DMS79 (cell line): ENCODE data around the gene NPFFR1.
"Not testable (repeated sequence)": the region's sequence is repeated elsewhere in the genome, so short reads cannot be mapped to it uniquely, and the experiment has no call there.

Experiments
- DNase-seq: peaks from one replicate; lab custom pipeline; 2025; lab: John Stamatoyannopoulos, UW

Gene NPFFR1

GRCh38 chr10:70222811-70223447 is 60.9 kb downstream of the NPFFR1 start:
- DNase-seq: not testable (repeated sequence)

DNA sequence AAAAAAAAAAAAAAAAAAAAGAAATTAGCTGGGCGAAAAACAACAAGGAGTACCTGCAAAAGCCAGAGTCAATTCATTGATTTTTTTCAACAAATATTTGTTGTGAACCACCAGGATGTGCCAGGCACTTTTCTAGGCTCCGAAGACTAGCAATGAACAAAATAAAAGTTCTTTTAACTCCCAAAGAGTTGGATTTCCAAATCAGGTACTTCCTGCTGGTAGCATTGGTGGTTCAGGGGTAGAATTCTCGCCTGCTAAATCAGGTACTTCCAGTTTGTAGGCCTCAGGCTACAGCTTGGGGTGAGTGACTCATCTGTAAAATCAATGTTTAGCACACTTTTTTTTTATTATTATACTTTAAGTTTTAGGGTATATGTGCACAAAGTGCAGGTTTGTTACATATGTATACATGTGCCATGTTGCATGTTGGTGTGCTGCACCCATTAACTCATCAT is 61.4 kb downstream of the NPFFR1 start:
- DNase-seq: no peak

- no peak for DNase-seq
Measured at GRCh38 chr10:70221030-70221429, 62.8 kb downstream of the NPFFR1 start.

DNA sequence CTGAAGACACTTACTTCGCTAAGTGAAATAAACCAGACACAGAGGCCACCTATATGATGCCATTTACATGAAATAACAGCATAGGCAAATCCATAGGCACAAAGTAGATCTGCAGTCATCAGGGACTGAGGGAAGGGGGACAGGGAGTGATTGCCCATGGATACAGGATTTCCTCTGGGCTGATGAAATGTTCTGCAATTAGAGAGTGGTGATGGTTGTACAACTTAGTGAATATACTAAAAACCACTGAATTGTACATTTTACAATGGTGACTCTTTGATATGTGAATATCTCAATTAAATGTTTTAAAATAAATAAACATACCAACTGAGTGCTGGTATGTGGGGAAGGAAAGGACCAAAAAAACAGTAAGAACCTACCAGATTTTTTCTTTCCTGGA is 70.9 kb downstream of the NPFFR1 start:
- DNase-seq: no peak

DNA sequence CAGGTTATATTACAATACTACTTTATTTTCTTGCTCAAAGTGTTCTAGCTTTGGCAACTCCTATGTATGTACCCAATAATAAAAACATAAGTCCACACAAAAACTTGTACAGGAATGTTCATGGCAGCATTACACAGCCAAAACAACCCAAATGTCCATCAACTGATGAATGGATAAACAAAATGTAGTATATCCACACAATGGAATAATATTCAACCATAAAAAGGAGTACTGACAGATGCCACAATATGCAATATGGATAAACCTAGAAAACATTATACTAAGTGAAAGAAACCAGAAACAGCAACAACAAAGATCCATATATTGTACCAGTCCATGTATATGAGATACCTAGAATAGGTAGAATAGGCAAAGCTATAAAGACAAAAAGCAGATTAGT is 71.5 kb downstream of the NPFFR1 start:
- DNase-seq: no peak

DNA sequence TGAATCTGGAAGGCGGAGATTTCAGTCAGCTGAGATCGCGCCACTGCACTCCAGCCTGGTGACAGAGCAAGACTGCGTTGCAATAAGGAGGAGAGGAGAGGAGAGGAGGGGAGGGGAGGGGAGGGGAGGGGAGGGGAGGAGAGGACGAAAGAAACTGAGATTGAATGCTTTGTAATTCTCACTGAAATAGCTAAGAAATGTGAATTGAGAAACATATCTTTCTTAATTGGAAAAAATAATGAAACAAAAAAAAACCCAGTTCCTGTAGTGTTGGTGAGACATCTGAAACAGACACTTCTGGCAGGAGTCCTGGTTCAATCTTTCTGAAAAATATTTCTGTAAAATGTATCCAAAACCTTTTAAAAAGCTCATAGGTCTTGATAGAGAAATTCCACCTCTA is 77.0 kb downstream of the NPFFR1 start:
- no peak for DNase-seq

DNA sequence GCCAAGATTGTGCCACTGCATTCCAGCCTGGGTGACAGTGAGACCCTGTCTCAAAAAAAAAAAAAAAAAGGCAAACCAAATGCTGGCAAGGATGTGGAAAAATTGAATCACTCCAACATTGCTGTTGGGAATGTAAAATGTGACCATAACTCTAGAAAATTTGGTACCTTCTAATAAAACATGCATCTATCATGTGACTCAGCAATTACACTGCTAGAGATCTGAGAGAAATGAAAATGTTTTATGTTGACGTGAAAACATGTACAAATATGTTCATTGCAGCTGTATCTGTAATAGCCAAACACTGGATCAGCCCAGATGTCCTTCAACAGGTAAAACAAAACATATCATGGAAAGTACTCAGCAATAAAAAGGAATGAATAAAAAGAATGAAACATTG is 82.7 kb downstream of the NPFFR1 start:
- no peak for DNase-seq

- DNase-seq: no peak
Measured at GRCh38 chr10:70198696-70199466, 84.9 kb downstream of the NPFFR1 start.
